Activated CD8-positive, alpha-beta T cell treated with anti-CD3 and anti-CD28 coated beads for 36 hours (primary cell): Measurements from ENCODE around the gene LCP2. TPM values are rescaled to one million over a fixed set of nuclear protein-coding genes. Genes with fewer than 3 reads are reported as not detected.

Source experiments
- ATAC-seq: fragments of 200-7000 bp; cut with Tn5 transposase; one replicate; pipeline ENCODE4 v1.10.0; 2021; ENCODE audit warnings: mild to moderate bottlenecking, moderate library complexity
- CTCF ChIA-PET: fragments of 350-600 bp; sonication (Branson Sonifier 250); formaldehyde crosslinking; loops from one replicate; lab custom pipeline; 2021; ENCODE audit warnings: antibody characterized with exemption; lab: Charles Lee
- POLR2A ChIA-PET: fragments of 350-600 bp; sonication (Branson Sonifier 250); formaldehyde crosslinking; loops from one replicate; lab custom pipeline; 2021; ENCODE audit warnings: antibody characterized with exemption; lab: Charles Lee
- DNase-seq: peaks from one replicate; pipeline ENCODE4 v3.0.0-alpha.2; 2020
- H3K27ac Mint-ChIP-seq: one replicate; pipeline ENCODE4 v1.8.0; 2021; ENCODE audit warnings: mild to moderate bottlenecking, mixed read lengths
- H3K27me3 Mint-ChIP-seq: one replicate; pipeline ENCODE4 v1.8.0; 2021; ENCODE audit warnings: mixed read lengths
- H3K36me3 Mint-ChIP-seq: one replicate; pipeline ENCODE4 v1.8.0; 2021; ENCODE audit warnings: low read depth, mixed read lengths
- H3K4me1 Mint-ChIP-seq: one replicate; pipeline ENCODE4 v1.8.0; 2021; ENCODE audit warnings: low read depth, mixed read lengths
- H3K4me3 Mint-ChIP-seq: one replicate; pipeline ENCODE4 v1.8.0; 2021; ENCODE audit warnings: mild to moderate bottlenecking, moderate library complexity, mixed read lengths
- H3K9me3 Mint-ChIP-seq: one replicate; pipeline ENCODE4 v1.8.0; 2021; ENCODE audit warnings: mixed read lengths
- intact Hi-C: fragments of 100-400 bp; cut with micrococcal nuclease; formaldehyde crosslinking; loops from one replicate; pipeline ENCODE4 v1.10.0; 2022
- total RNA-seq, 2 experiments: library from RNA; stranded (reverse); gene quantifications; one replicate each; pipeline ENCODE4 v1.2.3, GENCODE V29; 2021
- TF ChIP-seq, protein P1 (sequence below): fragments of 200-600 bp; IDR thresholded peaks from one replicate; pipeline ENCODE4 v1.8.0; 2022; ENCODE audit warnings: antibody characterized with exemption, mild to moderate bottlenecking

The LCP2 gene
- total RNA-seq, 2 experiments from 2014 or later: 243 to 259 TPM

DNA sequence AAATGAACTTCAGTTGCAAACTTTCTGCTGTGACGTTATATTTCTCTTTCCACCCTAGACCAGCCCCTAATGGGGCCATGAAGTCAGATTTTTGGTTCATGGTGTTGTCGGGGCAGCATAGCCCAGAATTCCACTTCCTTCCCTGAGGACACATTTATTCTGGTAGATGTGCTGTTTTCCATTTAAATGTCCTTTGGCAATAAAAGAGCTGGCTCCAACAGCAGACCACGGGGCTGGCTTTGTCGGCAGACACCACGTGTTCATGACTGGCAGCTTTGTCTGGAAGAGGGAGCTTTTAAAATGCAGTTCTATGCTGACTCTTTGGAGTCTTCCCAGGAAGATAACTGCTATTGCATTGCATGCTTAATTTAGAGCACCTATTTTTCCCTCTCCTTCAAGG is 17.6 kb upstream of the LCP2 start:
- H3K27ac Mint-ChIP-seq: no peak overlapping the region
- ChIA-PET POLR2A (interaction anchor here (1.1 to 10.5 kb wide), 5 partner anchors 13 to 61 kb away, joined by 3 to 86 read pairs (median 8); no protein-coding TSS in a partner anchor), CTCF (interaction anchor here (0.7 to 2.8 kb wide), 6 partner anchors 8 to 41 kb away, joined by 3 to 14 read pairs (median 3); partner anchors contain the start of gene LCP2)
- peaks cover 67% of the 10 kb centered on the region for H3K4me1 Mint-ChIP-seq
- DNase-seq (no peak), ATAC-seq (no peak)
- H3K4me3 Mint-ChIP-seq: no peak overlapping the region
- H3K36me3 Mint-ChIP-seq: no peaks in the 10 kb centered on the region
- intact Hi-C loops: no loop called here
- no peaks in the 10 kb centered on the region for H3K9me3 Mint-ChIP-seq
- H3K27me3 Mint-ChIP-seq: no peaks in the 10 kb centered on the region
- TF ChIP-seq, protein P1, sequence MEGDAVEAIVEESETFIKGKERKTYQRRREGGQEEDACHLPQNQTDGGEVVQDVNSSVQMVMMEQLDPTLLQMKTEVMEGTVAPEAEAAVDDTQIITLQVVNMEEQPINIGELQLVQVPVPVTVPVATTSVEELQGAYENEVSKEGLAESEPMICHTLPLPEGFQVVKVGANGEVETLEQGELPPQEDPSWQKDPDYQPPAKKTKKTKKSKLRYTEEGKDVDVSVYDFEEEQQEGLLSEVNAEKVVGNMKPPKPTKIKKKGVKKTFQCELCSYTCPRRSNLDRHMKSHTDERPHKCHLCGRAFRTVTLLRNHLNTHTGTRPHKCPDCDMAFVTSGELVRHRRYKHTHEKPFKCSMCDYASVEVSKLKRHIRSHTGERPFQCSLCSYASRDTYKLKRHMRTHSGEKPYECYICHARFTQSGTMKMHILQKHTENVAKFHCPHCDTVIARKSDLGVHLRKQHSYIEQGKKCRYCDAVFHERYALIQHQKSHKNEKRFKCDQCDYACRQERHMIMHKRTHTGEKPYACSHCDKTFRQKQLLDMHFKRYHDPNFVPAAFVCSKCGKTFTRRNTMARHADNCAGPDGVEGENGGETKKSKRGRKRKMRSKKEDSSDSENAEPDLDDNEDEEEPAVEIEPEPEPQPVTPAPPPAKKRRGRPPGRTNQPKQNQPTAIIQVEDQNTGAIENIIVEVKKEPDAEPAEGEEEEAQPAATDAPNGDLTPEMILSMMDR: no peak

DNA sequence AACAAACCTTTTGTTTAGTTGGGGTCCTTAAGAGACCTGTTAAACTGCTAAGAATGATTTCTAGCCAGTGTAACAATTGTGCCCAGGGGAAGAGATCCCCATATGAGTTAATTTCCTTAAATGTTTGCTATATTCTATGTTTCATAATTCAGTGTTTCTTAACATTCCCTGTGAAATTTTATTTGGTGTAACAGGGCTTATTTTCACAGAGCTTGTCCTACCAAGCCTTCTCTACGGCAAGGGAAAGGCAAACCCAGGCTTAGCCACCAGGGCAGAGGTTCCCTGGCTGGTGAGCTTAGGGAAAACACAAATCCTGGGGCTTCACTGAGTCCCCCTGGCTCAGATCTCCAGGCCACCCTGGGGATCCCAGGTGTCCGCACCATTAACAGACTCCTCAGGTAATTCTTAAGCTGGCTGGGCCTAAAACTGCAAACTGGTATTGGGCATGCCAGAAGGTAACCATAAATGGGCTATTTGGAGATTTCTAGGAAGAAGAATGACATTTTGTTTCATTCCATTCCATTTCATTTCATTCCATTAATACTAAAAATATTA is 17.0 kb upstream of the LCP2 start:
- Mint-ChIP-seq H3K4me1 (peaks cover 72% of the 10 kb centered on the region), H3K9me3 (no peaks in the 10 kb centered on the region), H3K36me3 (no peaks in the 10 kb centered on the region), H3K4me3 (no peak overlapping the region), H3K27ac (no peak overlapping the region), H3K27me3 (no peaks in the 10 kb centered on the region)
- TF ChIP-seq, protein P1: no peak
- ChIA-PET POLR2A (interaction anchor here (1.1 to 10.5 kb wide), 7 partner anchors 9 to 60 kb away, joined by 3 to 86 read pairs (median 6); partner anchors contain the start of gene LCP2), CTCF (interaction anchor here (0.7 to 2.8 kb wide), 9 partner anchors 9 to 88 kb away, joined by 3 to 14 read pairs (median 5); partner anchors contain the start of gene LCP2)
- ATAC-seq (no peak), DNase-seq (no peak)
- intact Hi-C loops: no loop called here

DNA sequence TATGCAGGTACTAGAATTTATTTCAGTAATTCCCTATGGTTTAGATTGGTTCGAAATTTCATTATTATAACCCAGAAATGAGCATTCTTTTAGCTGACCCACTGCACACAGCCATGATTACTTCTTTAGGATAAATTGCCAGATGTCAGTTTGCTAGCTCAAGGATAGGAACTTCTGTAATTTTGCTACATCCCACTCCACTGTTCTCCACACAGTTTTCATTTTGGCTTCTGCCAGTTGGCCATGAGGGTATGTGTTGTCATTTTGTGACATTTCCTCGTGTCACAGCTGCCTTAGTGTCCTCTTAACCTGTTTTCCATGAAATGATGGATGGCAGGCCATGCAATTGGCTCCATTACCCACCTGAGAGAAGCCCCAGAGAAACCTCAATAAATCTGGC is 16.2 kb upstream of the LCP2 start:
- peaks cover 67% of the 10 kb centered on the region for H3K4me1 Mint-ChIP-seq
- intact Hi-C loops: loop anchor here (1.0 to 2.0 kb wide), 2 partner anchors 17 kb away; partner anchors contain the start of gene LCP2

DNA sequence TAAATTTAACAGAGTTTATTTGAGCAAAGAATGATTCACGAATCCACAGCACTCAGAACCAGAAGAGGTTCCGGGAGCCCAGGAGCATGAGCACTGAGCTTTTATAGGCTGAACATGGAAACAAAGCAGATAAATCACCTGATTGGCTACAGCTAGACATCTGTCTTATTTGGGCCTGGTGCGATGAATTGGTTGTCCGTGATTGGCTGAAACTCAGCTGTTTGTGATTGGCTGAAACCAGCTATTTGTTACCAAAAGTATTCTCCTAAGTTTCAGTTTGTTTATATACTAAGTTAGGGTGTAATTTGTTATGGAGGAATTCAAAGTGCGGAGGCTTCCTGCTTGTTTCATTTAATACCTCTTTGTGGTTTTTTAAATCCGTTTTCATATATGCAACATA is 15.8 kb upstream of the LCP2 start:
- DNase-seq (peak; percentile 68), ATAC-seq (peak; percentile 73)
- Mint-ChIP-seq H3K36me3 (no peaks in the 10 kb centered on the region), H3K4me1 (peaks cover 67% of the 10 kb centered on the region), H3K27me3 (no peaks in the 10 kb centered on the region), H3K9me3 (no peaks in the 10 kb centered on the region), H3K4me3 (peak overlapping the region; percentile 75), H3K27ac (peak overlapping the region; percentile 87)
- CTCF ChIA-PET: interaction anchor here (0.9 to 2.8 kb wide), 16 partner anchors 10 to 87 kb away, joined by 3 to 15 read pairs (median 10); partner anchors contain the start of gene LCP2
- POLR2A ChIA-PET: interaction anchor here (0.8 to 10.5 kb wide), 14 partner anchors 10 to 51 kb away, joined by 3 to 86 read pairs (median 6); partner anchors contain the start of gene LCP2
- TF ChIP-seq, protein P1: no peak
- intact Hi-C loops: loop anchor here (1.0 to 2.0 kb wide), 2 partner anchors 17 to 18 kb away; partner anchors contain the start of gene LCP2

More for the DNA sequence above, 16.2 kb upstream of the LCP2 start:
- peak overlapping the region; percentile 75 for H3K4me3 Mint-ChIP-seq
- ChIA-PET CTCF (interaction anchor here (0.9 to 2.8 kb wide), 16 partner anchors 10 to 88 kb away, joined by 3 to 15 read pairs (median 10); partner anchors contain the start of gene LCP2), POLR2A (interaction anchor here (0.8 to 10.5 kb wide), 14 partner anchors 10 to 51 kb away, joined by 3 to 86 read pairs (median 6); partner anchors contain the start of gene LCP2)
- ATAC-seq: no peak
- DNase-seq: no peak
- no peaks in the 10 kb centered on the region for H3K9me3 Mint-ChIP-seq
- no peaks in the 10 kb centered on the region for H3K36me3 Mint-ChIP-seq
- no peaks in the 10 kb centered on the region for H3K27me3 Mint-ChIP-seq
- TF ChIP-seq, protein P1: no peak
- peak overlapping the region; percentile 87 for H3K27ac Mint-ChIP-seq
